ENCODE measurements around the gene FAM135A. TPM values are rescaled to one million over a fixed set of nuclear protein-coding genes. Genes with fewer than 3 reads are reported as not detected.

Gene FAM135A
- total and polyA plus RNA-seq, 2 of the 13 experiments (the other 11 are each of a cell fraction or from before 2014, with no cell fraction given) = 26.9 to 31.5 TPM

DNA sequence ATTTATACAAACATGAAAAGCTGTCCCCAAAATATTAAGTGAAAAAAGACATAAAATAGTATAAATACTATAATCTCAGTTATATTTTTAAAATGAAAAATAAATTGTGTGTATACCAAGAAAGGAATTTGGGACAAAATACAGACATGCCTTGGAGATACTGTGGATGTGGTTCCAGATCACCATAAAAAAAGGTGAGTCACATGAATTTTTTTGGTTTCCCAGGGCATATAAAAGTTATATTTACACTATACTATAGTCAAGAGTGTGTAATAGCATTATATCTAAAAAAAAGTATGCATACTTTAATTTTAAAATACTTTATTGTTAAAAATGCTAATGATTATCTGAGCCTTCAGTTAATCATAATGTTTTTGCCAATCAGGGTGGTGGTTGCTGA, 136.0 kb downstream of the FAM135A start:
- Histone ChIP-seq H4K20me1 (ENCODE audit: insufficient read depth, low read length) (no peaks in the 10 kb centered on the region), H3K4me3 (replicated peaks in 1 of 3; ENCODE audit: insufficient read depth in 1 of 3, low read depth in 2 of 3, low read length in 3 of 3) (no peak overlapping the region), H2AFZ (ENCODE audit: low read length) (no peak overlapping the region), H3K4me2 (ENCODE audit: low read depth, low read length) (no peak overlapping the region), H3K4me1 (ENCODE audit: insufficient read depth, low read length) (no peaks in the 10 kb centered on the region), H3K27me3 (ENCODE audit: control insufficient read depth in 1 of 2, insufficient read depth in 2 of 2, low read length in 2 of 2) (no peaks in the 10 kb centered on the region), H3K36me3 (replicated peaks in 1 of 2; ENCODE audit: control insufficient read depth in 1 of 2, insufficient read depth in 2 of 2, low read length in 2 of 2) (no peaks in the 10 kb centered on the region), H3K9me3 (ENCODE audit: low read length) (no peaks in the 10 kb centered on the region), H3K79me2 (ENCODE audit: insufficient read depth, low read length) (no peaks in the 10 kb centered on the region), H3K9ac (ENCODE audit: insufficient read depth, low read depth, low read length) (no peak overlapping the region), H3K27ac (ENCODE audit: extremely low read length, insufficient read depth, low read length) (no peak overlapping the region)
- TF ChIP-seq KDM3A (CRISPR knock-in tag; IDR thresholded peaks at IDR 0.05; ENCODE audit: low read depth) (no peak), ZSCAN9 (CRISPR knock-in tag; IDR thresholded peaks at IDR 0.05; ENCODE audit: borderline replicate concordance) (no peak), ZNF234 (CRISPR knock-in tag; conservative IDR thresholded peaks at IDR 0.05) (no peak)
- TF ChIP-seq, protein P1, sequence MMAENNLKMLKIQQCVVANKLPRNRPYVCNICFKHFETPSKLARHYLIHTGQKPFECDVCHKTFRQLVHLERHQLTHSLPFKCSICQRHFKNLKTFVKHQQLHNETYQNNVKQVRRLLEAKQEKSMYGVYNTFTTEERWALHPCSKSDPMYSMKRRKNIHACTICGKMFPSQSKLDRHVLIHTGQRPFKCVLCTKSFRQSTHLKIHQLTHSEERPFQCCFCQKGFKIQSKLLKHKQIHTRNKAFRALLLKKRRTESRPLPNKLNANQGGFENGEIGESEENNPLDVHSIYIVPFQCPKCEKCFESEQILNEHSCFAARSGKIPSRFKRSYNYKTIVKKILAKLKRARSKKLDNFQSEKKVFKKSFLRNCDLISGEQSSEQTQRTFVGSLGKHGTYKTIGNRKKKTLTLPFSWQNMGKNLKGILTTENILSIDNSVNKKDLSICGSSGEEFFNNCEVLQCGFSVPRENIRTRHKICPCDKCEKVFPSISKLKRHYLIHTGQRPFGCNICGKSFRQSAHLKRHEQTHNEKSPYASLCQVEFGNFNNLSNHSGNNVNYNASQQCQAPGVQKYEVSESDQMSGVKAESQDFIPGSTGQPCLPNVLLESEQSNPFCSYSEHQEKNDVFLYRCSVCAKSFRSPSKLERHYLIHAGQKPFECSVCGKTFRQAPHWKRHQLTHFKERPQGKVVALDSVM (CRISPR knock-in tag; IDR thresholded peaks at IDR 0.05) = no peak
- TF ChIP-seq, protein P2, sequence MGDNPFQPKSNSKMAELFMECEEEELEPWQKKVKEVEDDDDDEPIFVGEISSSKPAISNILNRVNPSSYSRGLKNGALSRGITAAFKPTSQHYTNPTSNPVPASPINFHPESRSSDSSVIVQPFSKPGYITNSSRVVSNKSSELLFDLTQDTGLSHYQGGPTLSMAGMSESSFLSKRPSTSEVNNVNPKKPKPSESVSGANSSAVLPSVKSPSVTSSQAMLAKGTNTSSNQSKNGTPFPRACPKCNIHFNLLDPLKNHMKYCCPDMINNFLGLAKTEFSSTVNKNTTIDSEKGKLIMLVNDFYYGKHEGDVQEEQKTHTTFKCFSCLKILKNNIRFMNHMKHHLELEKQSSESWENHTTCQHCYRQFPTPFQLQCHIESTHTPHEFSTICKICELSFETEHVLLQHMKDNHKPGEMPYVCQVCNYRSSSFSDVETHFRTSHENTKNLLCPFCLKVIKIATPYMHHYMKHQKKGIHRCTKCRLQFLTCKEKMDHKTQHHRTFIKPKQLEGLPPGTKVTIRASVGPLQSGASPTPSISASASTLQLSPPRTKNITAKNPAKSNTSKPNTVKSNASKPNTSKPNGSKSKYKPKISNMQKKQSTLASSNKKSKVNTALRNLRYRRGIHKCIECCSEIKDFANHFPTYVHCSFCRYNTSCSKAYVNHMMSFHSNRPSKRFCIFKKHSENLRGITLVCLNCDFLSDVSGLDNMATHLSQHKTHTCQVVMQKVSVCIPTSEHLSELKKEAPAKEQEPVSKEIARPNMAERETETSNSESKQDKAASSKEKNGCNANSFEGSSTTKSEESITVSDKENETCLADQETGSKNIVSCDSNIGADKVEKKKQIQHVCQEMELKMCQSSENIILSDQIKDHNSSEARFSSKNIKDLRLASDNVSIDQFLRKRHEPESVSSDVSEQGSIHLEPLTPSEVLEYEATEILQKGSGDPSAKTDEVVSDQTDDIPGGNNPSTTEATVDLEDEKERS (CRISPR knock-in tag; IDR thresholded peaks at IDR 0.05) = no peak
- ATAC-seq = no peak
- DNase-seq (ENCODE audit: low spot score) = no peak
- FAIRE-seq = no peak
- ChIA-PET CTCF (ENCODE audit: low intra/inter-chr PET ratio, low total read pairs) (no interaction called here), POLR2A (no interaction called here)
- in situ Hi-C loops (cut with HindIII; ENCODE audit: extremely low pct_ligation_motif_present, low pct_unique_long_range_greater_than_20kb) = loop anchor here (10.0 kb wide), 1 partner anchor 125 kb away; no protein-coding TSS in a partner anchor
- intact Hi-C loops (cut with micrococcal nuclease; ENCODE audit: unreplicated experiment) = no loop called here
- no TSS peak for BruUV-seq (replicated peaks)
